GM12892 (cell line): ENCODE results near the gene VPS18. TPM values are rescaled to one million over a fixed set of nuclear protein-coding genes. Genes with fewer than 3 reads are reported as not detected.

Experiments used
- DNase-seq: peaks from one replicate; pipeline ENCODE4 v3.0.0; 2011; ENCODE audit not compliant: insufficient read length
- FAIRE-seq: peaks from 2 replicates; lab custom pipeline; 2011; peaks lifted over from hg19 to GRCh38; lab: Jason Lieb, UNC
- POLR2A ChIP-seq: IDR thresholded peaks from 2 replicates; pipeline ENCODE4 v1.6.1; 2011; ENCODE audit warnings: low read depth, low read length, control low read depth
- POLR2AphosphoS5 ChIP-seq: IDR thresholded peaks from 2 replicates; pipeline ENCODE4 v1.6.1; 2011; ENCODE audit warnings: low read depth, low read length, control low read depth
- TAF1 ChIP-seq: IDR thresholded peaks from 2 replicates; pipeline ENCODE4 v1.6.1; 2011; ENCODE audit warnings: low read depth, mild to moderate bottlenecking, control low read depth, low read length, borderline replicate concordance
- polyA plus RNA-seq: library from polyadenylated mRNA; unstranded; fragments of >200 nt; gene quantifications from one replicate; pipeline ENCODE4 v1.2.1, GENCODE V29; 2012; ENCODE audit warnings: missing spikeins, inconsistent platforms; ENCODE audit not compliant: missing spikeins

VPS18 gene, protein sequence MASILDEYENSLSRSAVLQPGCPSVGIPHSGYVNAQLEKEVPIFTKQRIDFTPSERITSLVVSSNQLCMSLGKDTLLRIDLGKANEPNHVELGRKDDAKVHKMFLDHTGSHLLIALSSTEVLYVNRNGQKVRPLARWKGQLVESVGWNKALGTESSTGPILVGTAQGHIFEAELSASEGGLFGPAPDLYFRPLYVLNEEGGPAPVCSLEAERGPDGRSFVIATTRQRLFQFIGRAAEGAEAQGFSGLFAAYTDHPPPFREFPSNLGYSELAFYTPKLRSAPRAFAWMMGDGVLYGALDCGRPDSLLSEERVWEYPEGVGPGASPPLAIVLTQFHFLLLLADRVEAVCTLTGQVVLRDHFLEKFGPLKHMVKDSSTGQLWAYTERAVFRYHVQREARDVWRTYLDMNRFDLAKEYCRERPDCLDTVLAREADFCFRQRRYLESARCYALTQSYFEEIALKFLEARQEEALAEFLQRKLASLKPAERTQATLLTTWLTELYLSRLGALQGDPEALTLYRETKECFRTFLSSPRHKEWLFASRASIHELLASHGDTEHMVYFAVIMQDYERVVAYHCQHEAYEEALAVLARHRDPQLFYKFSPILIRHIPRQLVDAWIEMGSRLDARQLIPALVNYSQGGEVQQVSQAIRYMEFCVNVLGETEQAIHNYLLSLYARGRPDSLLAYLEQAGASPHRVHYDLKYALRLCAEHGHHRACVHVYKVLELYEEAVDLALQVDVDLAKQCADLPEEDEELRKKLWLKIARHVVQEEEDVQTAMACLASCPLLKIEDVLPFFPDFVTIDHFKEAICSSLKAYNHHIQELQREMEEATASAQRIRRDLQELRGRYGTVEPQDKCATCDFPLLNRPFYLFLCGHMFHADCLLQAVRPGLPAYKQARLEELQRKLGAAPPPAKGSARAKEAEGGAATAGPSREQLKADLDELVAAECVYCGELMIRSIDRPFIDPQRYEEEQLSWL
- polyA plus RNA-seq = 4.0 TPM

DNA sequence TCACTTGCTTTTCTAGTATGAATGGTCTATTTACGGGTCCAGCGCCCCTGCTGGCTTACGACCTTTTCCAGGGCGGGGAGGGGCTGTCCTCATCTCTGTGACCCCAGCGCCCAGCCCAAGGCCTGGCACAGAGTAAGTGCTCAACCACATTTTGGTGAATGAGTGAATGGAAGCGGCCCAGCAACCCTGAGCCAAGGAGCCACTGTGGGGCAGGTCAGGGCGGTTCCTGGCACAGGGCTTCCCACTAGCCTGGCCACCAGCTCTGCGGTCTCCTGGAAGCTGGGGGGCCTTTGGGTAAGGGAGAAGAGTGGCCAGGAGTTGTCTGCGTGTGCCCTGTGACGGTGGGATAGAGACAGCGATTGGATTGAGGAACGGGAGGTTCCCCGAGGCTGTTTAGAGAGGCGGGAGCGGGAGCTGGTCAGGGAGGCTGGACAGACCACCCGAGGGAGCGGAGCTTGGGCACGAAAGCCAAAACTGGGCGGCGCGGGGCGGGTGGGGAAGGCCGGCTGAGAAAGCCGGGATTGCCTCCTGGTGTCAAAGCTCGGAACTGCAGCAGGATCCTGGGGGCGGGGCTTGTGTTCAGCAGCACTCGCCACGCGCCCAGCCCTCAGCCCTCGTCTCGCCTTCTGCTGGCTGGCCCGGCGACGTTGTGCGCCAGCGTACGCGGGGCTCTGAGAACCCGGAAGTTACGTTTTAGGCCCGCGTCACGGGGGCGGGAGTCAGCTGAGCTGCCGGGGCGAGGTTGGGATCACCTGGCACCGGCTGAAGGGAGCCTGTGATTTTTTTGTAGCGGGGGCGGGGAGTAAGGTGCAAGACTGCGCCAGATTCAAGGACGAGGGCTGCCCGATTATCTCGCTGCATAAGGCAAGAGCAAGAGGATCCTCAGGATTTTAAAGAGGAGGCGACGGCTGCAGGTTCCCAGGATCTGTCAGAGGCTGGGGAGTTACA, at the start of gene VPS18:
Gene VPS18, plus strand, starts transcription at position 718 of the 948 bp plus-strand sequence. CDS start 319 bp downstream, outside the sequence.
- FAIRE-seq (peak; percentile 96), DNase-seq (peak; percentile 93)
- TF ChIP-seq TAF1 (peak; percentile 61; the same call in 1 of the 2 replicates), POLR2AphosphoS5 (0 out of 2 replicates have a peak, but pooled peaks have one; percentile 25), POLR2A (peak; percentile 54)

DNA sequence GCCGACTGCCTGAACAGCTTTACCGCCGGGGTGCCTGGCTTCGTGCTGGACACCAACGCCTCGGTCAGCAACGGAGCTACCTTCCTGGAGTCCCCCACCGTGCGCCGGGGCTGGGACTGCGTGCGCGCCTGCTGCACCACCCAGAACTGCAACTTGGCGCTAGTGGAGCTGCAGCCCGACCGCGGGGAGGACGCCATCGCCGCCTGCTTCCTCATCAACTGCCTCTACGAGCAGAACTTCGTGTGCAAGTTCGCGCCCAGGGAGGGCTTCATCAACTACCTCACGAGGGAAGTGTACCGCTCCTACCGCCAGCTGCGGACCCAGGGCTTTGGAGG, 49.6 kb upstream of the VPS18 start:
- FAIRE-seq (no peak), DNase-seq (no peak)
- TF ChIP-seq TAF1 = no peak

DNA sequence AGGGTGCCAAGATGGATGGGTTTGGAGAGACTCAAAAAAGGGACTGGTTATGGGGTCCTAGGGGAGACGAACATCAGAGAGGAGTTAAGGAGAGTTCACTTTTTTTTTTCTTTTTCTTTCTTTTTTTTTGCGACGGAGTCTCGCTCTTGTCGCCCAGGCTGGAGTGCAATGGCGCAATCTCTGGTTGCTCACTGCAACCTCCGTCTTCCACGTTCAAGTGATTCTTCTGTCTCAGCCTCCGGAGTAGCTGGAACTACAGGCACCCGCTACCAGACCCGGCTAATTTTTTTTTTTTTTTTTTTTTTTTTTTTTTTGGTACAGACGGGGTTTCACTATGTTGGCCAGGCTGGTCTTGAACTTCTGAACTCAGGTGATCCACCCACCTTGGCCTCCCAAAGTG, 49.2 kb upstream of the VPS18 start:
- FAIRE-seq = no peak
- DNase-seq = no peak
- TF ChIP-seq POLR2AphosphoS5 (no peak), POLR2A (no peak), TAF1 (no peak)

DNA sequence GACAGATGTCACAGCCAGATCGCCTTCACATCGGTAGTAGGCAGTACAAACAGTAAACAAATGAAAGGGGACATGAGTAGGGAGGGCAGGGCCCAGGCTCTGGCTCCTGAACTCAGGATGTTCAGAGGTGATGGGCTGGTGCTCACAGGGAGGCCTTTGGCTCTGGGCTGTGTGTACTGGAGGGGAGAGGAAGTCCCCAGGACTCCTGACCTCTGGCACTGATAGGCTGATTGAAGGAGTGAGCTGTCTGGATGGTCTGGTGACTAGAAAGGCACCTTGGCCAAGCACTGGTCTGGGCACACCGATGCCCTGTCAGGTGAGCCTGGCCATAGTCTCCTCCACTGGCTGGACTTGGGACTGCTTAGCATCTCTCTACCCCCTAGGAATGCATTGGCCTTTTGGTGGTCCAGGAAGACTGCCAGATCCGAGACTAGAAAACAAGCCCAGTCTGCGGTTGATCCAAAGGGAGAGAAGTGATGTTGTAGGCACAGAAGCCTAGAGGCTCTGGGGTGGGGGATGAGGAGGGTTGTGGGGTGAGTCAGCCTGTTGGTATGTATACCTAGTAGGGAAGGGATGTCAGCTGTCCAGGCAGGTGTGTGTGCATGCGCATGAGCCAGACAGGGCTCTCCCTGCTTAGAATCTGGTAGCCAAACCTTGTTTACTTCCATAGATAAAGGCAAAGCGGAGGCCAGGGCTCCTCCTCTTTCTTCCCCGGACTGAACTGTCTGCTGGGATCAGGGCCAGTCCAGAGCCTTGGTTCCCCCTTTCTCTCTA, 48.6 kb upstream of the VPS18 start:
- no peak for DNase-seq

DNA sequence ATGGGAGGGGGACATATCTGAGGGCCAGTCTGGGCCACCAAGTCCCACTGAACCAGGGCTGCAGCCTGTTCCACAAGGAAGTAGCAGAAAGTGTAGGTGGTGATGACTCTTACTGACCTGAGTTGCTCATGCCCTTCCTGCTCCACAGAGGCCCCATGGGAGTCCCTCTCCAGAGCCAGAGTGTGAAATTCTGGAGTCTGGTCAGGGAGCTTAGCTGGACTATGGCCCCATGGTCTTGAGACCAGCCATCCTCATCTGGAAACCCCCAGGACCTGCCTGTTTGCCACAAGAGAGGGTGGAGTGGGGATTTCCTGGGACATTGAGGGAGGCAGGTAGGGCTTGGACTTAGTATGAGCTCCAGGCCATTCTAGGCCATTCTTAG, 47.4 kb upstream of the VPS18 start:
- no peak for DNase-seq
- peak; percentile 64 for FAIRE-seq
- TF ChIP-seq POLR2AphosphoS5 = no peak
- no peak for TF ChIP-seq POLR2A
- TF ChIP-seq TAF1 = no peak

More for the DNA sequence above, 48.6 kb upstream of the VPS18 start:
- no peak for FAIRE-seq
- TF ChIP-seq POLR2A (no peak), POLR2AphosphoS5 (no peak), TAF1 (no peak)

DNA sequence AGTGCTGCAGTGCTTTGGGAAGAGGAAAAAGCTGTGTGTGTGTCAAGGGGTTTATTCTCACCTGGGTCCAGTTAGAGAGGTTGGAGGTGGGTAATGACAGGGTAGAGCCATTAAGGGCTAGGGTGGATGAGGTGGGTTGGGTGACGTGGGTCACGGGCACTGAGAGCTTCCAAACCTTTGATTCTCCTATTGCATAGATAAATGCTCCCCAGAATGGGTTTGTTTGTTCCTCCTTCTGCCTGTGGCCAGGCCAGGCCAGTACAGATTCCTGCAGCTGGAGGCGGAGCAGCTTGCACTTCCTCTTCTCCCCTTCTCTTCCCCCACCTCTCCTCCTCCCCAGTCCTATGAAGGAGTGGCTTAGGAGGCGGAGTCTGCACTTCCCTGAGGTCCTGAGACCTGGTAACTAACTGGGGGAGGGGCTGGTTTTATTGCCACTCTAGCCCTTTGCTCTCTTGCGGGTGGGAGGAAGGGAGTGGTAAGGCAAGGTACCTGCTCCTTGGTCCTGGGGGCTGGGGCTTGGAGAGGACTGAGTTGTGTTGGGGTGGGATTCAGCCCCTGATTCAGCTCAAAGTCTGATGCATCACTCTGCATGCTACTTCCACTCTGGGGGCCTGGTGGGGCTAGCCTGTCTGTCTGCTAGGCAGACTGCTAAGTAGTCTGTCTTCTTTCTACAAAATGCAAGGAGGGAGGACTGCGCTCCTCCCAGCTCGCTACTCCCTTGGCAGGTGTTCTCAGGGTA, 46.9 kb upstream of the VPS18 start:
- FAIRE-seq = peak; percentile 38
- no peak for DNase-seq
- TF ChIP-seq POLR2A (no peak), TAF1 (0 out of 2 replicates have a peak, but pooled peaks have one; percentile 15)

DNA sequence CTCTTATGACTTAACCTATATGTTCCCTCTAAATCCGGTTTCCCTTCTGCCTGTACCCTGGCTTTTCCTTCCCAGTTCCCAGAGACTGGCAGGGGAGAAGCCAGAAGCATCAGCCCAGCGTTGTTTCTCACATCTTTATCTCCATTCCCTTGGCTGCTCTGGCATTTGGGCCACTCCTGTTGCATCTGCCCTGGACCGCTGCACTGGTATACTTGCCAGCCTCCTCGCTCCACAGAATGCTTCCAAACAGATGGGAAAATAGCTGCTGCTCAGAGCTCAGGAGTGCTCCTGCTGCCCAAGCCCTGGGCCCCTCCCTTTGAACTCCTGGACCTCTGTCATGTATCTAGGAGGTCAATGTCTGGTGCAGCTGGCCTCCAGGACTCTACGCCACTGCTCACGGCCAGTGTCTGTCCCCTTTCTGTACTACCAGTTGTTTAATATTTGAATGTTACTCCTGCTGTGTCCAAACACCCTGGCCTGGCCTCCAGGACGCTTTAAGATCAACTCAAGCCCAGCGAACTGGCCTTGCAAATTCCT, 43.6 kb upstream of the VPS18 start:
- no peak for FAIRE-seq
- TF ChIP-seq POLR2AphosphoS5 (no peak), POLR2A (no peak), TAF1 (no peak)
- DNase-seq = no peak

DNA sequence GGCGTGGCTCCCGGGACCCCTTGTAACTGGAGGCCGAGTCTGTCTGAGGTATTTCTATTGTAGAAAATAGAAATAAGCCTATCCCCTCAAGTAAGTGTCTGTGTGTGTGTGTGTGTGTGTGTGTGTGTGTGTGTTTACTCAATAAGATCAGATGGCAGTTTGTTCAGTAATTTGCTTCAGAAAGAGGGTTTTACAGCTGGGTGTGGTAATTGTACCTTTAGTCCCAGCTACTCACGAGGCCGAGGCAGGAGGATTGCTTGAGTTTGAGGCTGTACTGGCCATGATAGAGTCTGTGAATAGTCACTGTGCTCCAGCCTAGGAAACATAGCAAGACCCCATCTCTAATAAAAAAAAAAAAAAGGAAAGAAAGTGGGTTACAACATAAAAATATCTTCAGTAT, 41.7 kb upstream of the VPS18 start:
- no peak for FAIRE-seq
- TF ChIP-seq TAF1 (no peak), POLR2AphosphoS5 (no peak), POLR2A (no peak)
- no peak for DNase-seq

DNA sequence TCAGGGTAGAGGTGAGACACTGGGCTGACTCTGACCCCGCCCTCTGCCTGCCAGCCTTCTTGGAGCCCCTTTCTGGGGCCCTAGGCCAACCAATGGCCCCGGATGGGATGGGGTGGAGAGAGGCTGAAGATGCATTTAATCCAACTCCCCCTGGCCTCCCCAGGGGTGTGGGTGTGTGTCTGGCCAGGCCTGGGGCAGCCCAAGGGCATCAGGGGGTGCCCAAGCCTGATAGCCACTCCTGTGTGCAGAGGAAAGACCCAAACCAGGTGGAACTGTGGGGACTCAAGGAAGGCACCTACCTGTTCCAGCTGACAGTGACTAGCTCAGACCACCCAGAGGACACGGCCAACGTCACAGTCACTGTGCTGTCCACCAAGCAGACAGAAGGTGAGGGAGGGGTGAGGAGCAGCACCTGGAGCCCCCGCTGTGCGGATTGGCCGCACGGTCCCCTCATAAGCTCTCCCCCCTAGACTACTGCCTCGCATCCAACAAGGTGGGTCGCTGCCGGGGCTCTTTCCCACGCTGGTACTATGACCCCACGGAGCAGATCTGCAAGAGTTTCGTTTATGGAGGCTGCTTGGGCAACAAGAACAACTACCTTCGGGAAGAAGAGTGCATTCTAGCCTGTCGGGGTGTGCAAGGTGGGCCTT, 40.9 kb upstream of the VPS18 start:
- no peak for TF ChIP-seq POLR2AphosphoS5
- no peak for TF ChIP-seq POLR2A
- TF ChIP-seq TAF1 = no peak
- DNase-seq (no peak), FAIRE-seq (no peak)

DNA sequence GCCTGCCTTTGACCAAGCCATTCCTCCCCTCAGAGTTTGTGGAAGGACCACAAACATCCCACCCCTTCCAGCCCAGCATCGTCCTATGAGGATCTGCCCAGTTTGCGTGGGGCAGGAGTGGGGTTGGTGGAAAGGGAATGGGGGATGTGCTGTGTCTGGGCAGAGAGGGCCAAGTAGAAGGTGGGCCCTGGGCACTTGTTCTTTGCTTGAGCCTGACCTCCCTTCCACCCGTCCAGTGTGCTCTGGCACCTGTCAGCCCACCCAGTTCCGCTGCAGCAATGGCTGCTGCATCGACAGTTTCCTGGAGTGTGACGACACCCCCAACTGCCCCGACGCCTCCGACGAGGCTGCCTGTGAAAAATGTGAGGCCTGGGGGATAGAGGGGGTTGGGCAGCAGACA, 40.1 kb upstream of the VPS18 start:
- TF ChIP-seq POLR2AphosphoS5 = no peak
- TF ChIP-seq TAF1 = no peak
- DNase-seq = no peak
- FAIRE-seq = no peak
